ENCODE data around the gene CYP24A1. TPM values are rescaled to one million over a fixed set of nuclear protein-coding genes. Genes with fewer than 3 reads are reported as not detected.

The CYP24A1 gene
- total and polyA plus RNA-seq, 2 of the 13 experiments (the other 11 are each of a cell fraction or from before 2014, with no cell fraction given): 9.4 to 32.7 TPM

GRCh38 chr20:54122681-54123586, 50.9 kb downstream of the CYP24A1 start (continued):
- no peak for TF ChIP-seq NONO (IDR thresholded peaks at IDR 0.05)
- TF ChIP-seq NONO (CRISPR knock-in tag; conservative IDR thresholded peaks at IDR 0.05): peak; percentile 48; the same call in 1 of the 2 replicates
- TF ChIP-seq ZNF367 (CRISPR knock-in tag; IDR thresholded peaks at IDR 0.05; ENCODE audit: borderline replicate concordance): no peak
- TF ChIP-seq ATF4 (CRISPR knock-in tag; IDR thresholded peaks at IDR 0.05): 0 out of 4 replicates have a peak, but pooled peaks of 1 of the 2 experiments have one; percentile 40
- no peak for TF ChIP-seq ZNF10 (CRISPR knock-in tag; IDR thresholded peaks at IDR 0.05; ENCODE audit: borderline replicate concordance, low read depth)
- TF ChIP-seq ZNF841 (CRISPR knock-in tag; IDR thresholded peaks at IDR 0.05; ENCODE audit: borderline replicate concordance): 0 out of 2 replicates have a peak, but pooled peaks have one; percentile 51
- peak; percentile 73; the same call in 1 of the 2 replicates for TF ChIP-seq ZNF264 (CRISPR knock-in tag; IDR thresholded peaks at IDR 0.05)
- TF ChIP-seq ZNF142 (CRISPR knock-in tag; IDR thresholded peaks at IDR 0.05): 0 out of 2 replicates have a peak, but pooled peaks have one; percentile 2
- TF ChIP-seq GFI1 (CRISPR knock-in tag; IDR thresholded peaks at IDR 0.05; ENCODE audit: borderline replicate concordance): no peak
- 0 out of 2 replicates have a peak, but pooled peaks have one; percentile 34 for TF ChIP-seq ZNF331 (CRISPR knock-in tag; IDR thresholded peaks at IDR 0.05)
- peak; percentile 35; the same call in 1 of the 2 replicates for TF ChIP-seq ZNF503 (CRISPR knock-in tag; IDR thresholded peaks at IDR 0.05)
- peak; percentile 28 for TF ChIP-seq AGO2 (optimal IDR thresholded peaks at IDR 0.05; ENCODE audit: low read depth, low read length)
- no peak for TF ChIP-seq ZNF136 (CRISPR knock-in tag; IDR thresholded peaks at IDR 0.05; ENCODE audit: low read depth)
- peak; percentile 70 for TF ChIP-seq FOXA3 (CRISPR knock-in tag; IDR thresholded peaks at IDR 0.05)
- no peak for TF ChIP-seq MED8 (CRISPR knock-in tag; IDR thresholded peaks at IDR 0.05; ENCODE audit: insufficient replicate concordance)
- TF ChIP-seq PREB (CRISPR knock-in tag; IDR thresholded peaks at IDR 0.05): no peak
